ENCODE measurements around the gene TMSB4X. TPM values are rescaled to one million over a fixed set of nuclear protein-coding genes. Genes with fewer than 3 reads are reported as not detected.
"Not testable (repeated sequence)": the region's sequence is repeated elsewhere in the genome, so short reads cannot be mapped to it uniquely, and the experiment has no call there.

Gene TMSB4X
- total and polyA plus RNA-seq, 2 of the 8 experiments (the other 6 are each of a cell fraction or from before 2014, with no cell fraction given), result 2,063 to 2,112 TPM

- TF ChIP-seq TCF12 (IDR thresholded peaks at IDR 0.05; ENCODE audit: low read depth, low read length), result no peak
- TF ChIP-seq SP2 (IDR thresholded peaks at IDR 0.05; ENCODE audit: low read length), result no peak
- TF ChIP-seq ASH2L (IDR thresholded peaks at IDR 0.05; ENCODE audit: low read length), result no peak
- no peak for TF ChIP-seq CREB1 (IDR thresholded peaks at IDR 0.05)
- TF ChIP-seq HDAC2 (IDR thresholded peaks at IDR 0.05; ENCODE audit: borderline replicate concordance in 1 of 2, low read depth in 2 of 2, low read length in 2 of 2), result no peak
- no peak for TF ChIP-seq JUND (IDR thresholded peaks at IDR 0.05; ENCODE audit: low read length)
These were observed 40.8 kb downstream of the TMSB4X start (continued) for GRCh38 chrX:13015536-13016236.

GRCh38 chrX:13016731-13017130 is 41.8 kb downstream of the TMSB4X start:
- H2BK5ac ChIP-seq (ENCODE audit: low read depth, low read length); H3K56ac ChIP-seq (replicated peaks; ENCODE audit: insufficient read length, low read depth, low read length); H2BK12ac ChIP-seq (ENCODE audit: low read depth, low read length); FAIRE-seq; H3K4me2 ChIP-seq (ENCODE audit: insufficient read depth in 1 of 2, low read depth in 2 of 2, low read length in 2 of 2); H3K4ac ChIP-seq (replicated peaks; ENCODE audit: insufficient read length, low read depth, low read length); H3K9ac ChIP-seq (replicated peaks in 1 of 4; ENCODE audit: extremely low read depth in 1 of 4, low read depth in 3 of 4, low read length in 3 of 4); H4K20me1 ChIP-seq (replicated peaks in 1 of 2; ENCODE audit: control insufficient read depth in 1 of 2, insufficient read depth in 2 of 2, low read length in 2 of 2); H4K5ac ChIP-seq (ENCODE audit: insufficient read length, low read depth, low read length); H3K18ac ChIP-seq (ENCODE audit: extremely low read depth, low read length); H2AK5ac ChIP-seq (ENCODE audit: low read depth, low read length); H2BK120ac ChIP-seq (replicated peaks; ENCODE audit: low read depth, low read length); H3K79me2 ChIP-seq (ENCODE audit: control insufficient read depth in 1 of 2, insufficient read depth in 2 of 2, low read length in 2 of 2); H4K8ac ChIP-seq (ENCODE audit: extremely low read depth, insufficient read depth, low read length); H3K23me2 ChIP-seq (ENCODE audit: low read depth, low read length); H3K4me1 ChIP-seq (replicated peaks in 1 of 4; ENCODE audit: control insufficient read depth in 3 of 4, insufficient read depth in 4 of 4, low read length in 3 of 4); CTCF ChIA-PET (ENCODE audit: partially characterized antibody); H3K36me3 ChIP-seq (ENCODE audit: control insufficient read depth in 2 of 4, insufficient read depth in 4 of 4, low read length in 3 of 4); H2AFZ ChIP-seq (ENCODE audit: low read length); DNase-seq (ENCODE audit: low read depth in 1 of 2, low spot score in 2 of 2); H2BK20ac ChIP-seq (ENCODE audit: low read length); H3K79me1 ChIP-seq (ENCODE audit: low read depth, low read length); H3K27ac ChIP-seq (ENCODE audit: low read depth, low read length); H3K4me3 ChIP-seq (ENCODE audit: extremely low read depth in 1 of 4, insufficient read depth in 2 of 4, low read depth in 3 of 4, low read length in 4 of 4); H3K9me3 ChIP-seq (ENCODE audit: insufficient read depth in 2 of 2, low read depth in 1 of 2, low read length in 1 of 2); H4K91ac ChIP-seq (replicated peaks; ENCODE audit: insufficient read length, low read length); H2BK15ac ChIP-seq (ENCODE audit: low read length); H3K14ac ChIP-seq (ENCODE audit: insufficient read length); POLR2A ChIA-PET (ENCODE audit: partially characterized antibody); H3K27me3 ChIP-seq (replicated peaks in 1 of 4; ENCODE audit: control insufficient read depth in 3 of 4, extremely low read depth in 1 of 4, insufficient read depth in 3 of 4, low read length in 3 of 4); H3K23ac ChIP-seq (ENCODE audit: insufficient read length): not testable (repeated sequence)
- WGBS, 2 experiments (ENCODE audit: extremely low coverage in 1 of 2, insufficient coverage in 1 of 2, insufficient read length in 1 of 2, insufficient replicate concordance in 2 of 2, low coverage in 1 of 2, low lambda C conversion rate in 2 of 2, missing lambda C conversion rate in 1 of 2), result 96% methylated on average over 6 of the region's 6 CpGs; no CpG with 5 or more reads in 1 of the 2 experiments

Data from H1 (cell line).